ENCODE results near the gene TMEM204.

- TF ChIP-seq POLR2A (IDR thresholded peaks at IDR 0.05) (no peak), CTCF (IDR thresholded peaks at IDR 0.05) (peak in 2 of 4 experiments; percentile 18 to 33)
Measured at GRCh38 chr16:1564325-1564724, 30.9 kb downstream of the TMEM204 start.
